GM19025 (cell line): Measurements from ENCODE around the gene PANX1.
"Not testable (repeated sequence)": the region's sequence is repeated elsewhere in the genome, so short reads cannot be mapped to it uniquely, and the experiment has no call there.

Experiments
- ATAC-seq: cut with Tn5 transposase; IDR thresholded peaks from one replicate; pipeline ENCODE4 v1.9.1; 2021; ENCODE audit warnings: mild to moderate bottlenecking, low read depth, moderate library complexity; ENCODE audit not compliant: unreplicated experiment

The PANX1 gene

DNA sequence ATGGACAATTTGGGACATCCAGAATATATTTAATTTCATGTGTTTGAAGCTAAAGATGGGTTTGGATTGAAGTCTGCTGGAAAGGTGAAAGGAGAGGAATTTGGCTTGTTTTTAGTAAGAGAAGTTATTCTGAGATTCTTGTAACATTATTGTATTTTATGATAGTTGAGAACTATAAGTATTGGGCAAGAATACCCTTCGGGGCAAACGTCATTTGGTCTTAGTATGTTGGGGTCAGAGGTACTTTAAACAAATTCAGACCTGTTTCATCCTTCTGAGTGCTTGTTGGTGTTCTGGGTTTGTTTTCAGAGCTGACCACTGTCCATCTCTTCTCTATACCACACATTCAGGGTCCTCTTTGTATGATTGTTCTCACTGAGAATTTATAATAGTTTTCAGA lies 19.5 kb downstream of the PANX1 start:
- ATAC-seq, result no peak

DNA sequence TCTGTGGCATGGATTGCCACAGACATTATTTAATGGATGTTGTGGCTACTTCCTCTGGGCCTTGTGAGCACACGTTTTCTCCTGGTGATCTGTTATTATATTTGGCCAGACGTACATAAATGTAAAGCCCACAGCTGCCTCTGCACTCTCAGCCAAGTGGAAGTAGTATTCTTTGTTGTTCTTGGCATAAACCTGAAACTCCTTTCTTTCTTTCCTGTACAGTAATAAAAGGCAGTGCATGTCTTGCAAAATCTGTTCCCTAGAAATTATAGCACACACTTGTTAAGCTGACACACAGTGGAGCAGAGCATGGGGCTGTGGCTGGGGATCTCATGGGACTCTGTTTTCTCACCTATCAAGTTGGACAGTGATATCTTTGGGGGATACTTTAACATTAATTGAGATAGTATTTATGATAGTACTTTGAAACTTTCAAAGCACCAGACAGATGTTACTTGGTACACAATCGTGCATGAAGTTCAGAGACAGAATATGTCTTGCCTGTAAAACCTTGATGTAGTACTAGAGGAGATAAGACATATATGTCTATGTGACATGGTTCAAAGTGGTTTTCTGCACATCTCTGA lies 20.9 kb downstream of the PANX1 start:
- no peak for ATAC-seq

DNA sequence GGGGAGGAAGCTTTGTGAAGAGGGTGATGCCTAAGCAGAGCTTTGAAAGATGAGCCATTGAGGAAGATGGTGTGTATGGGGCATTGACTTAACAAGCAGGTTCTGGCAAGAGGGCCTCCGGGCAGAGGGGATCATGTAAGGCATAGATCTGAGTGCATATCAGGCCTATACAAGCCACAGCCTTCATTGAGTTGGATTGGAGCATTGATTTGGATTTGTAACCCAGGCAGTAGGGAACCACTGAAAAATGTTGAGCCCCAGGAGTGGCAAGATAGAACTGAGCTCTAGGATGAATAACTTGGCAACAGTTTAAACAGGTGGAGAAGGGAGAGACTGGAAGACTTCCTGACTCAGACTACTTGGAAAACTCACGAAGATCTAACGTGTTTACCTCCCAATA lies 21.4 kb downstream of the PANX1 start:
- ATAC-seq, result no peak

DNA sequence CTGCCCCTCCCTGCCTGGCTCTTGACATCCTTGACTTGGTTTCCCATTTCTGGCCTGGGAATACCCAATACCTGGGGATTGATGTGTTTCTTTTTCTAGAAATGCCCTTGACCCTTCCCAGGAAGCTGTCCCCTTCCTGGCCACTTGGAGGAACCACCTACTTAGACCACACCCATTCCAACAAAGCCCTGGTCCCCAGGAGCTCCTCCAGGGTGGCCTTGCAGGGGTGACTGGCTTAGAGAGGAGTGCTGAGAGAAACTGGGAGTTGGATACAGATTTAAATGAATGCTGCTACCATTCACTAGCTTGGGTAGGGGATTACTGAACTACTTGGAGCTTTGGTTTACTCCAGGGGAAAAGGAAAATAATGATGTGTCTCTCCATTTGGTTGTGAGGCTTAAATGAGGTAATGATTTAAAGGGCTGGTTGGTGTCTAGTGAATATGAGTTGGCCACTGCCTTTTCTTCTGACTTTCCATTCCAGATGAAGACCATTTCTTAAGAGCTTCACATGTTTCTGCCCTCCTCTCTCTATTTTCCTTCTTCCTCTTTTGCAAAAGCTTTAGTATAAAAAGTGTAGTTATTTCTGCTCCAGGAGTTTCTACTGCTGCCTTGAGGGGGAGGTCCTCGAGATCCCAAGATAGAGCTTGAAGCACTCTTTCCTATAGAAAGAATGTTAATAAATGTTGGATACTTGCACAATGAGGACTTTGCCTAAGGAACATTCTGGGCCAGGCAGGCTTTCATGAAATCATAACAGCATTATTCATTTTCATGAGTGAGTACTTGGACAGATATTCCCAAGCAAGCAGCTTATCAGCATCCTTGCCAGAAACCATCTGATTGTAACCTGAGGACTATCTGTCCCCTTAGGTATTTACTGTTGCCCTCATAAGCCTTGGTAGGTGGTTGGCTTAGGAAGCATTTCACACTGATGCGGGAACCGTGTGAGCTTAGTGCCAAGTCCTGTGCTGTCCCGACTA lies 22.4 kb downstream of the PANX1 start:
- ATAC-seq, result no peak

DNA sequence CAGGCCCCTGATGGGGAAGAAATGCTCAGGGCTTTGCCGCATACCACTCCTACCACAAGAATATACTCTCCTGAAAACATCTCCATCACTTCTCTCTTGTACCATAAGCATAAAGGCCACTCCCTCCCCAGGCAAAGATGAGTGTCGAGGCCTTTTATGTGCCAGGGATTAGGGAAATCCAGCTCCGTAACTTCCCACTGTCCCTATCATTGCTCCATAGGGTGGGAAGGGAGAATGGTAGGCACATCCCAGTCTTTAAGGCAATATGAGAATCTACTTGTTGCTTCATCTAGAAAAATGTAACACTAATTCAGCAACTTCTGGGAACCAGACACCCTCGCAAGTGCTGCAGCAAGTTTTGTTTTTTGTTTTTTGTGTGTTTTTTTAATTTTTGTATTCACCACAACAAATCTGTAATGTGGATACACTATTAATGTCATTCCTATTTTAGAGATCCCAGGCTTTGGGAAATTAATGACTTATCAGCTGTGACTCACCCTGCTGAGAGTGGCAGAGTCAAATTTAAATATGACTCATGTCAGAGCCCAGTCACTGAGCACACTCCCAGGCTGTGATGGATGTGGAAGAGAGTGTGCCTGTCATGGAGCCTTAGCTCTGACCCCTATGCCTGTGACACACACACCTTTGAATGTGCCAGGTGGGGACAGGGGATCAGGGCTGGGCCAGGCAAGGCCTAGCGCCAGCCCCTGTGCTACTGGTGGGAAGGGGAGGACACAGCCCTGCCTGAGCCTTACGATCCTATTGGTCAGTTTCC lies 23.4 kb downstream of the PANX1 start:
- peak; percentile 50 for ATAC-seq

DNA sequence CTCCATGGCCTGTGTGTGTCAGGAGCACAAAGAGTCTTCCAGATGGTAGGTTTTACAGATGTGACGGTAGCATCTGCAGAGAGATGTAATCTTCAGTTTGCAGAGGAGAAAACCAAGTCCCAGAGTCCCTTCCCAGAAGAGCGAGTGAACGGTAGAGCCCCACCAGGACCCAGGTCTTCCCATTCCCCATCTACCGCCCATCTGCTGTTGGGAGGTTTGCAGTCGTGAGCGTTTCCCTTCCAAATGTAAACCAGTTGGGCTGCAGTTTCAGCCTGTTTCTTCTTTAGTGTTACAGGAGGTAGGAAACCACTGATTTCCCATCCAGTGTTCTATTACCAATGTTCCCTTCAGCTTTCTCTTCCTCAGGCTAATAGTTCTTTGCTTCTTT lies 24.0 kb downstream of the PANX1 start:
- no peak for ATAC-seq

DNA sequence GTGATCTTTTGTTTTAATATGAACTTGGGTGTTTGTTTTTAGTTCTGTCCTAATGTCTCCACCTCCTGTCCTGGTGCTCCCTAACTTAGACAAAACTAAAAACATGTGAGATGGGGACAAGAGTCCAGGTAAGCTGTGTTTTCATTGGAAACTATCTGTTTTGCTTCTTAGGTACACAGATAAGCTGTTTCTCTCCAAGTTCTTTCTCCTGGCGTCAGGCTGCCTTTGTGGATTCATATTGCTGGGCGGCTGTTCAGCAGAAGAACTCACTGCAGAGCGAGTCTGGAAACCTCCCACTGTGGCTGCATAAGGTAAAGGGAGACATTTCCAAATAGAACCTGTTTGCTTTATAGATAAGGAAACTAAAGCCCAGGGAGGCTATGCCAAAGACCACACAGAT lies 24.7 kb downstream of the PANX1 start:
- ATAC-seq, result no peak

DNA sequence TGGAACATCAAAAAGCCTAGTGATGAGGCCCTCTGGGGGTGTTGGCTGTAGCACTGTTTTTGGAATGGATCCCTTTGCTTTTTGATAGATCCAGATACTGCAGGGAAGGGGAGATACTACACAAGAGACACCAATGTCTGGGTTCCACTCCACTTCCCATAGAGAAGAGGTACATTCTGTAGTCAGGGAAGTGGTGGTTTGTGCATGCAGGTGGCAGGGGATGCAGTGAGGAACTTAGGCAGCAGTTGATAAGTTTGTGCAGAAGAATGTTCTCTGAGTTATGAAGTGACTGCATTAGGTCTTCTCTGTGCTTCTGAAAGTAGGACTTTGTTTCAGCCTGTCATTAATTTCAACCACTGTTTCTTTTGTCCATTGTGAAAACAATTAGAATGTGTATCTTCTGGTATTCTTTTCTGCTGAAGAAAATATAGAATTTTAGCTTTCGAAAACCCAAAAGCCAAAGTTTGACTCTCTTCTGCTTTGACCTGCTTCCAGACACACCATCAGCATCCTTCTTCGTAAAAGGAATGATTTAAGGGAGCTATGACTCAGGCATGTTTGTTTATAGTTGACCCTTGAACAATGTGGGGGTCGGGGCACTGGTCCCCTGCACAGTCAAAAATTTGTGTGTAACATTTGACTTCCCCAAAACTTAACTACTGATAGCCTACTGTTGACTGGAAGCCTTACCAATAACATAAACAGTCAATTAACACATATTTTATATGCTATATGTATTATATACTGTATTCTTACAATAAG lies 25.6 kb downstream of the PANX1 start:
- no peak for ATAC-seq

DNA sequence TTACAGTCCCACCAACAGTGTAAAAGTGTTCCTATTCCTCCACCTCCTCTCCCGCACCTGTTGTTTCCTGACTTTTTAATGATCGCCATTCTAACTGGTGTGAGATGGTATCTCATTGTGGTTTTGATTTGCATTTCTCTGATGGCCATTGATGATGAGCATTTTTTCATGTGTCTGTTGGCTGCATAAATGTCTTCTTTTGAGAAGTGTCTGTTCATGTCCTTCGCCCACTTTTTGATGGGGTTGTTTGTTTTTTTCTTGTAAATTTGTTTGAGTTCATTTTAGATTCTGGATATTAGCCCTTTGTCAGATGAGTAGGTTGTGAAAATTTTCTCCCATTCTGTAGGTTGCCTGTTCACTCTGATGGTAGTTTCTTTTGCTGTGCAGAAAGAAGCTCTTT lies 28.7 kb downstream of the PANX1 start:
- not testable (repeated sequence) for ATAC-seq

DNA sequence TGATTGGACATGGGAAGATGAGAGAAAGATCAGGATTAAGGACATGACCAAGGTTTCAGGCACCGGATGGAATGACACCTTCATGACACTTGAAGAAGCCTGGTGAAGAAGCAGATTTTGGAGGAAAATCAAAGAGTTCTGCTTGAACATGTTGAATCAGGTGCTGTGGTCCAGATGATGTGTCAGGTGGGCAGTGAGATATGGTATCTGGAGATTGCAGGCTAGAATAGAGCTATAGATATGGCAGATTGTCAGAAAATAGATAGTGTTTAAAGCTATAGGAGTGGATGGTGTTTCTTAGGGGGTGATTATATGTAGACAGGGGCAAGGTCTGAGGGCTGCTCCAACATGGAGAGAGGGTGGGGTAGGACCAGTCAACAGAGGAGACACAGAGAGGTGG lies 40.2 kb downstream of the PANX1 start:
- no peak for ATAC-seq

DNA sequence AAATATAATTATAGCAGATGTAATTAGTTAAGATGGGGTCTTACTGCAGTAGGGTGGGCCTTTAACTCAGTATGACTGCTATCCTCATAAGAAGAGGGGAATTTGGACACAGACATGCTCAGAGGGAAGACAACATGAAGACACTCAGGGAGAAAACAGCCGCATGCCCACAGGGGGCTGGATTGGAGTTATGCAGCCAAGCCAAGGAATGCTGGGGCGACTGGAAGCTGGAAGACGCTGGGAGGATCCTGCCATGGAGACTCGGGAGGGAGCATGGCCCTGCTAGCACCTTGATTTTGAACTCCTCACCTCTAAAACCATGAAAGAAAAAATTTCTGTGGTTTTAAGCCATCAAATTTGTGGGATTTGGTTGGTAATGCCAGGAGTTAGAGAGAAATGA lies 40.9 kb downstream of the PANX1 start:
- ATAC-seq, result no peak

DNA sequence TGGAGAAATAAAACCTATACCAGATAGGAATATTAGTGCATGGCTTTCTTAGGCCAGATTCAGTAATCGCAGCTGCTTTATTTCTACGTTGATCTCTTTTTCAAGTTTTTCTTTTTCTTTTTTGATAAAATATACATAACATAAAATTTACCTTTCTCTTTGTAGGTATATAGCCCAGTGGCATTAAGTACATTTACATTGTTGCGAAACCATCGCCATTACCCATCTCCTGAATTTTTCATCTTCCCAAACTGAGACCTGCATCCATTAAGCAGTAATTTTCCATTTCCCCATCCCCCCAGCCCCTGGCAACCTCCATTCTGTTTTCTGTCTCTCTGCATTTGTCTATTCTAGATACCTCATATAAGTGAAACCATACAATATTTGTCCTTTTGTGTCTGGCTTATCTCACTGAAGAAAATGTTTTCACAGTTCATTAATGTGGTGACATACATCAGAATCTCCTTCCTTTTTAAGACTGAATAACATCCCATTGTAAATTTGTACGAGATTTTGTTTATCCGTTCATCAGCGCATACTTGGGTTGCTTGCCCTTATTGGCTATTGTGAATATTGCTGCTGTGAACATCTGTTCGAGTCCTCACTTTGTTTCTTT lies 41.4 kb downstream of the PANX1 start:
- ATAC-seq, result no peak

DNA sequence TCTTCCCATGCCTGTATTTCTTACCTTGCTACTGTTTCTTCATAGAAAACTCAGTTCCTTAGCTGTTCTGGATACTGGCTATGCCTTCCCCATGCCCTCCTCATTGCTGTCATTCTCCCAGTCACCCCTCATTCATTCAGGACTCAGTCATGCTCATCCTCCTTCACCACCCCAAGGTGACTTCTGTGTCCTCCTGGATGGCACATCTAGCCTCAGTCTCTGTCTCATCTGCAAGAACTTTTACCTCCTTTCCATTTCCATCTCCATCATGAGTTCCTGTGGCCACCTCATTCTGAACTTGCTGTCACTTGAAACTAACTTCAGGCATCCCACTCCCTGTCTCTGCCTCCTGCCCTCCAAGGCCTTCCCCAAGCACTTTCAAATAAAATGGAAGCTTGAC lies 42.3 kb downstream of the PANX1 start:
- ATAC-seq, result no peak

DNA sequence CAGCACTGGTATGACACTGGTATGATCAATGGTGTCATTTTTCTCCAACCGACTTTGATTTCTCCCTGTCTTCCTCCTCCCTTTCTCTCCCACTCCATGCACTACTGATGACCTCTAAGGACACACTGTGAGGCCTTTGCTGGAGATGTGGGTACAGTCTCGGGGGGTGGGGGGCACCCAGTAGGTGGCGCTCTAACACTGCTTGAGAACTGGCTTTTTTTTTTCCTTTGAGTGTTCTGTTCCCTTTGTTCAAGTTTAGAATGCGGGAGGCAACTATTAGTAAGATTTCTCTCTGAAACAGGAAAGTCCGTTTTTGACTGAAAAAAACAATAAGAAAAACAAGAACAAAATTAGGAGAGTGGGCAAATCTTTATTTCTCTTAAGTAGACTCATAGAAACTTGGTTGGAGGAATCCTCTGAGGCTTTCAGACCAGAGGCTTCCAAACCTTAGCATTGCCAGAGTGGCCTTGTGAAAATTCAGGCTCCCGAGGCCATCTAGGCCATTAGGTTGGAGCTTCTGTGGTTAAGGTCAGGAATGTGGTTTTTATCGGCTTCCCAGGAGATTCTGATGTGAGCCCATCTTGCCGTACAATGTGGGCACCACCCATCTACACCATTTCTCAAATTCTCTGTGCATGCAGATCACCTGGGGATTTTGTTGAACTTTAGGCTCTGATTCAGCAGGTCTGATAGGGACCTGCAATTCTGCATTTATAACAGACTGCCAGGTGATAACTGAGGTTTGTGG lies 43.2 kb downstream of the PANX1 start:
- no peak for ATAC-seq

DNA sequence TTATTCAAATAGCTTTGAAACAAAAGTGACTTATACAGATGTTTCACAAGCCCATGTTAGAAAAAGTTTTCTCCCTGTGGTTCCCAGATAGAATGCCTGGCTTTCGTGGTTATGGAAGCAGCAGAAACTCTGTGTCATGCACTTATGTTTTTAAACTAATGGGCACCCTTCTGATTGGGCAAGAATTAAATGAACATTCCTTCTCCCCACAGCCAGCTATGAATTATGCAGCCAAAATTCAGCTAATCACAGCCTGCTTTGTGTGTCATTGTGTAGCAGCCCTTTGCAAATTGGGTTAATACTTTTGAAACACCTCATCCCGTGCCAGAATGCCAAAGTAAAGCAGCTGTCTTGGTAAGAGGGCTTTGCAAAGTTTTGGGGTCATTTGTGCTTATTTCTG lies 46.9 kb downstream of the PANX1 start:
- ATAC-seq, result no peak

DNA sequence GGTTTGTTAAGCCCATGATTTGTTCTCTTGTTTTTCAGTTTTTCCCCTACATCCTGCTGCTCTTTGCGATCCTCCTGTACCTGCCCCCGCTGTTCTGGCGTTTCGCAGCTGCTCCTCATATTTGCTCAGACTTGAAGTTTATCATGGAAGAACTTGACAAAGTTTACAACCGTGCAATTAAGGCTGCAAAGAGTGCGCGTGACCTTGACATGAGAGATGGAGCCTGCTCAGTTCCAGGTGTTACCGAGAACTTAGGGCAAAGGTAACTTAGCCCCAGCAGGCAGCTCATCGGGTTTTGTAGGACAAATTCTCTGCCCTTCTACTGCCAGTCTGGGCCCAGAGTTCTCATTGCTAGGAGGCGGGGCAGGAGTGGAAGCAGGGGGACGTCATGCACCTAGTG lies 49.7 kb downstream of the PANX1 start:
- ATAC-seq, result no peak

DNA sequence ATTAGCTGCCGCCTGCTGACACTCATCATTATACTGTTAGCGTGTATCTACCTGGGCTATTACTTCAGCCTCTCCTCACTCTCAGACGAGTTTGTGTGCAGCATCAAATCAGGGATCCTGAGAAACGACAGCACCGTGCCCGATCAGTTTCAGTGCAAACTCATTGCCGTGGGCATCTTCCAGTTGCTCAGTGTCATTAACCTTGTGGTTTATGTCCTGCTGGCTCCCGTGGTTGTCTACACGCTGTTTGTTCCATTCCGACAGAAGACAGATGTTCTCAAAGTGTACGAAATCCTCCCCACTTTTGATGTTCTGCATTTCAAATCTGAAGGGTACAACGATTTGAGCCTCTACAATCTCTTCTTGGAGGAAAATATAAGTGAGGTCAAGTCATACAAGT lies 51.1 kb downstream of the PANX1 start:
- ATAC-seq, result no peak

DNA sequence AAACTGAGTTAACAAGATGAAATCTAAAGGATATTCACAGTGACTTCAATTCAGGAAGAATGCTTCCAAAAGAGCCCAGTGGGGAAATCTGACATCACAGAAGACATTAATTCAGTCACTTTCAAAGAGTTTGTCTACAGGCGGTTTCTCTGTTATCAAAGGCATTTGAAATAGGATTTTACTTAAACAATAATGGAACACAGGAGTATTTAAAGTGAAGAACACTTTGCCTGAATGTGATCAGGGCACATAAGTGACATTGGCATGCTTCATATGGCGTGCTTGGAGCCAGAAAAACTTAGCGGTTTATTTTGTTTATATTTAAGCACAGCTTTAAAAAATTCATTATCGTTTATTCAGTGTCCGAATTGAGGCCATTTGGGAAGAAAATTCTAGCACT lies 52.9 kb downstream of the PANX1 start:
- ATAC-seq, result no peak

DNA sequence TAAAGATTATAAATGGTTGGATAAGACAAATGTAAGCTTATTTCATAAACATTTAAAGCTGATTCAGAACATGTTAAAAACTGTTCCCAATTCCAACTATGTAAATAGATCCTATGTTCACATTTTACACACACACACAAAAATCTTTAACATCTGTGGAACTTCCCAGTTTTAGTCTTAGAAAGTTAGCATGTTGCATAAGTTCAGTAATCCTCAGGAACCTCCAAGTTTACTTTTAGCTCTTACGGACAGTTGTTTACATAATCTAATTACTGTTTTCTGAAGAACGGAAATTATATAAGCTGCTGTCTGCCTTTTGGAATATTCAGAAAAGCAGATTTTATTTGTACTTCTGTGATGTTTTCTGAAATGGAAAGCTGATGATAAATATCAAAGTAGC lies 53.3 kb downstream of the PANX1 start:
- ATAC-seq, result no peak
